CD1c-positive myeloid dendritic cell (primary cell): ENCODE measurements around the gene TMEM217.
"Not testable (repeated sequence)": the region's sequence is repeated elsewhere in the genome, so short reads cannot be mapped to it uniquely, and the experiment has no call there.

Experiments
- DNase-seq: peaks from one replicate; pipeline ENCODE4 v3.0.0-alpha.2; 2016; ENCODE audit errors: extremely low spot score

TMEM217 gene

DNA sequence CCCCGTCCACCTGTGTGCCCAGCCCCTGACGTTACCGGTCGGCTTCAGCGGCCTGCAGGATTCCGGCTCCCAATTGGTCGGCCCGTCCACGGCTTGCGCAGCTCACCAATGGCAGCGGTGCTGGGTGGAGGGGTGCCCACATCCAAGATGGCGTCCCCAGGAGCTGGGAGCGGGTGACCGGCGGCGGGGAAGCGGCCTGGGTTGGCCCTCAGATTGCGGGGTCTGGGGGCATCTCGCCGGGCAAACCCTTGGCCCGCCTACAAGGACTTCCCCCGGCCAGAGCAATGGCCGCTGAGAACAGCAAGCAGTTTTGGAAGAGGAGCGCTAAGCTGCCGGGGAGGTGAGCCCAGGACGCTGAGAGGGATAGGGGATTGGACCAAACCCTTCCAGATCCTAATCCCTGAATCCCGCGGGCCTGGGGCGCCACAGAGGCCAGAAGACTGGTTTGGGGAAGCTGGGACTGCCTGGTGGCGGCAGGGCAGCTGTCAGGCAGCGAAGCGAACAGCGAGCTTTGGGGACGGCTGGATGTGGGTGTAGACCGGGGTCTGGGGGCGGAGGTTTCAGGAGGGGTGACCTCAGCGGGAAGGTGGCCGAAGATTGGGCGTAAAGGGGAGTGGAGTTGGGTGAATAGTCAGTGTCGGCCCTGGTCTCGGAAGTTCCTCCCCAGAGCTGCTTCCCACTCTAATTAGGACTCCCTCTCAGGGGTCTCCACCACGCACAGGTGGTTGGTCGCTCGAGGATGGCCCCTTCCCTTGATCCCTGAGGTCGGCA lies at the start of gene TMEM217, which contains the start of gene TBC1D22B:
Gene TMEM217 (minus strand): TSS at position 511 of the 771 bp plus-strand sequence. CDS start 39,114 bp downstream, outside the sequence.
Gene TBC1D22B (plus strand): TSS at position 139 of the 771 bp plus-strand sequence. CDS start 146 bp downstream, at position 285.
- peak; percentile 96 for DNase-seq

DNA sequence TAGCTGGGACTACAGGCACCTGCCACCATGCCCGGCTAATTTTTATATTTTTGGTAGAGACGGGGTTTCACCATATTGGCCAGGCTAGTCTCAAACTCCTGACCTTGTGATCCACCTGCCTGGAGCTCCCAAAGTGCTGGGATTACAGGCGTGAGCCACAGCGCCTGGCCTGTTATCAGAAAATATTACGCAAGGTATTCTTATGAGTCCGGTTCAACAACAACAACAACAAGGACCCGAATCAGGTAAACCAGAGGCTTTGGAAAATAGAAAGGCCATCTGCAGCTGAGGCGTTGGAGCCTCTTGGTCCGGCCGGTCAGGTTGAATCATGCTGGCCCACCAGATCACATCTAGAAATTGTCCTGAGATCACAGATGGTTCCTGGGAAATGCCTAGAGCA lies 49.5 kb upstream of the TMEM217 start:
- DNase-seq: not testable (repeated sequence)

DNA sequence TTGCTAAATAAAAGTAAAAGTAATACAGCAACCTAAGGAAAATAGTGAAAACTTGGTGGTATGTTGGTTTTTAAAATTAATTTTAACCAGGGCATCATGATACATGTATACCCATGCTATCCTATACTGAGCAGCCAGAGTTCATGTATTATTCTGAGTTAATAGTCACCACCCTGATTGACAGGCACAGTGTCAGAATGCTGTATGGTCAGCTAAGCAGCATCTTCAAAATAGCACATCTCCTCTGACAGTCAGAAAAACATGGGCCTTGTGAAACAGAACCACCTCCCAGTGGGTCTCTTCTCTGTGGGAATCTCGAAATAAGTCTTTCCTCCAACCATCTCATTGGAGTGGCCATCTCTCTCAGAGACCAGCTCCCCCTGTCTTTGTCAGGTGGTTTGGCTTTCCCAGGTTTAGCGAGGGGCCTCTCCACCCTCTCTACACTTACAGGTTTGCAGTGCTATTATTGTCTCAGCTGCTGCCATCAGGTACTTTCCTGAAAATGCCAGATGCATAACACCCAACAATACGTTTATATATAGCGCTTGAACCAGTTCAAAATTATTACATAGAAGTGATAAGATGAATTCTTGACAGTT lies 48.8 kb upstream of the TMEM217 start:
- no peak for DNase-seq

DNA sequence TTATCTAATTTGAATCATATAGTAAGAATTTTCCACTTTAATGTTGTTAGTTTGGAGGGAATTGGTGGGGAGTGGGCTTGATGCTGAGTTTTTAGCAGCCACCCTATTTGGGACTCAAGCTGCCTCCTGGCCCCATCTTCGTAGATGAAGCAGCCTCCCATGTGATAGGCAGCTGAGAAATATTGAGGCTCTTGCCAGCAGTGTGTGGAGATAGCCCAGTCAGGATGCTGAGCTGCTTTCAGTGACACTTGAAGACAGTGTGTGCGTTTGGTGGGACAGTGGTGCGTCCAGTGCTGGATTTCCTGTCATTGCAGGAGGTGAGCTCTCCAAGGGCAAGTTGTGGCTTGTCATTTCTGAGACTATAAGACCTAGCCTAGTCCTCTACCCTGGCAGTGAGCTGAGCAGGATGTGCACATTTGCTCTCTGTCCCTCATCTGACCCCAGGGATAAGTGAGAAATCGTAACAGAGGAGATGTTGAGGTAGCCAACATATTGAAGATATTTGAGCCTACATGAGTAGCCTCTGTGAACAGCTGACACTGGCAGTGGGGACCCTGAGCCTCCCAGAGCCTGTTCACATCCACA lies 48.0 kb upstream of the TMEM217 start:
- DNase-seq: no peak

DNA sequence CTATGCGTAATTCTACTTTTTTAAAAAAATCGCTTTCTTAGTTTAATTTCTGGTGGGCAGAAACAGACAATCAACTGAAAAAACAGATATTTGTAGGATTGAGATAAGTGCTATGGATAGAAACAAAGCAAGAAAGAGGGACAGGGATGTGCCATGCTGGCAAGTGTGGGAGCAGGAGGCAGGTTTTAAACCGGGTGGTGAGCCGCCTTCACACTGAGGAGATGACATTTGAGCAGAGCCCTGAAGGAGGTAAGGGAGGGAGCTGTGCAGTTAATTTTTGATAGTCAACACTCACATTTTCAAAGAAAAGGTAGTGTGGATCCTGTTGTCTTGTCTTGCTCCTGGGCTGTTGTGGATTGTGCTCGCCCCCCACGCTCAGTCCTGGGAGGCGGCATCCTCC lies 46.8 kb upstream of the TMEM217 start:
- DNase-seq: no peak

DNA sequence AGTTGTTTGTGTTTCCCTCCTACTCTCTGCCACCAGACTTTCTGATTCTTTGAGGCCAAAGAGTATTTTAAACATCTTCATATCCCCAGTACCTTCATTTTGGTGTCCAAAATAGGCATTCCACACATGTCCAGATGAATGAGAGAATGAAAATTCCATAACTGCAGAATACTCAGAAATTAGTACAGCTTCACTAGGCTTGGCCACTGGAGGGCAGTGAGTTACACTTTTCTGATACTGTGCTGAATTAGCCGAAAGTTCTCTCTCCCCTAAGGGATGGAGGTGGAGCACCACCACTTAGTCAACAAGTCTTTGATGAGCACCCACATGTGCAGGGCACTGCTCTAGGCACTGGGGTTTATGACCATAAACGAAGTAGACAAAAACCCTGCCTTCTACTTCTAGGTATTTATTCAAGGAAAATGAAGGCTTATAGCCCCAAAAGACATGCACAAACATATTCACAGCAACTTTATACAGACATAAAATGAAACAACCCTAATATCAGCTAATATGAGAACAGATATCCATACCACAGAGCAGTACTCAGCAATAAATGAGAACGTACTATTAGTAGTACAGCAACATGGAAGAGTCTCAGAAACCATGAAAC lies 46.1 kb upstream of the TMEM217 start:
- DNase-seq: peak; percentile 2

DNA sequence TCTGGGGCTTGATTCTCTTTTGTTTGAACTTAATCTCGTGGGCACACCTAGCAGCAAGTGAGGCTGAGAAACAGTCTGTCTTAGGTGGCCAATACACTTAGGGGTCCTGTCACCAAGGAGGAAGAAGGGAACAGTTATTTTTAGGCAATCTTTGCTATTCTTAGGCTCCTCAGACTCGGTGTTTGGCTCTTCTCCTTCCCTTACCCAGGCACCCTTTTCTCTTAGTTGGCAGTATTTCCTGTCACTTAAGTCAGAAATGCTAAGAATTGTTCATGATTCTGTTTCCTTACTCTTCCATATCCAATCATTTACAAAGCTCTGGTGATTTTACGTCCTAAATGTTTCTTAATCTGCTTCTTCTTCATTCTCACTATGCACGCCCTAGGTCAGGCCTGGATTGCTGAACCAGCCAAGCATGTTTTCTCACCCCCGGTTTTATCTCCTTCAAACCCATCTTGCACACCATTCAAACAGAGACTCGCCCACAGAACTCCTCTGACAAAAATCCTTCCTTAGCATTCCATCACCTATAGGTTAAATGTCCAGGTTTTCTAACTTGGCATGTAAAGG lies 45.2 kb upstream of the TMEM217 start:
- no peak for DNase-seq

DNA sequence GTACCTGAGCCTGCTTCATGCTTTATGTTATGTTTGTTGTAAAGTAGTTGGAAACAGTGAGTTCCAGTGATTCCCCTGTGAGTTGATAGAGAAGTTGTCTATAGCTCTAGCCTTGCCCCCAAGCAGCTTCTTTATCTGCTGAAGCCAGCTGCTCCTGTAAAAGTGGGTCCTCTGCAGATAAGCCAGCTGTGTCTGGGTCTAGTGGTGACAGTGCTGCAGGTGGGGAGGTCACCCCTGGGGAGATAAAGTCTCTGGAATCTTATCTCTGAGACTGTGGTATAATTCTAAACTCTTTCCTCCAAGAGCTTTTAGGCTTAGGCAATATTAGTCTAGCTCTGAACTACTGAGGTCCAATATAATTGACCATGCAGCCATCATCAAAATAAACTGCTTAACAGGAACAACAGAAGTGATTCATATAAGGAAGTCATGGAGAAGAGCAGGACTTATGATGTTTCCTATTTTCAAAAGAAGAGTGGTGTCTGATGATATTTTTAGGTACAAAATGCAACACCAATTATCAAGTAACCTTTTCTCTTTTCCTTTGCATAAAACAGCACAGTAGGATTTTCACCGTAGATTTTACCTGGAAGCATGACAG lies 44.2 kb upstream of the TMEM217 start:
- DNase-seq: peak; percentile 26

DNA sequence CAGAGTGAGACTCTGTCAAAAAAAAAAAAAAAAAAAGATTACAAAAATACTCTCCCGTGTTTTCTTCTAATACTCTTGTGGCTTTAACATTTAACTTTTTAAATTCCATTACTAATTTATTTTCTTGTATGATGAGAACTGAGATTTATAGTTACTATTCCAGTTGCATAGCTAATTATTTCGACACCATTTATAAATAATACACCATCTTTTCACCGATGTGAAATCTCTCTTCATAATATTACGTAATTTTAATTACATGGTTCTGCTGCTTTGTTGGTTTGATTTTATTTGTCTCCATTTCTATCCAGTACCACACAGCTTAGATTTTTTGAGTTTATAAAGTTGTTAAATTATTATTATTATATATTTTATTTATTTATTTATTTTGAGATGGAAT lies 42.0 kb upstream of the TMEM217 start:
- DNase-seq: no peak

DNA sequence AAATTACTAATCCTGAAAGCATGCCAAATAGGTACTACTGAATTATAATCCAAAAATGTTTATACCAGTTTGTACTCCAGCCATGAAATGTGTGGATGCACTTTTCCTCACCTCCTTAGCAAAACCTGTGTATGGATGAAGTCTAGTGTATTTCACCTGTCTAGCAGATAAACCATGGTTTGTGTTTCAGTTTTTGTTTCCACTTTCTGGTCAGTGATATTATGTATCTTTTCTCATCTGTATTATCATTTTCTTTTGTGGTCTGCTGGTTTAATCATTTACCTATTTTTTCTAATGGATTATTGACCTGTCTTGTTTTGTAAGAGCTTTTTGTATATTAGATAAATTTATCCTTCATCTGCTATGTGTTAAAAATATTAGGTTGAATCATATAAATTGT lies 41.0 kb upstream of the TMEM217 start:
- no peak for DNase-seq

DNA sequence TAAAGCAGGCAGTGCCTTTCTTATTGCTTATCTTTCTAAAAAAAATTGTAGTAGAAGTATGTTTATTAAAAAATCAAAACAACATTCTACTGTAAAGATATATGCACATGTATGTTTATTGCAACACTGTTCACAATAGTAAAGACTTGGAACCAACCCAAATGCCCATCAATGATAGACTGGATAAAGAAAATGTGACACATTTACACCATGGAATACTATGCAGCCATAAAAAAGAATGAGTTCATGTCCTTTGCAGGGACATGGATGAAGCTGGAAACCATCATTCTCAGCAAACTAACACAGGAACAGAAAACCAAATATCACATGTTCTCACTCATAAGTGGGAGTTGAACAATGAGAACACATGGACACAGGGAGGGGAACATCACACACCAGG lies 39.7 kb upstream of the TMEM217 start:
- DNase-seq: not testable (repeated sequence)

DNA sequence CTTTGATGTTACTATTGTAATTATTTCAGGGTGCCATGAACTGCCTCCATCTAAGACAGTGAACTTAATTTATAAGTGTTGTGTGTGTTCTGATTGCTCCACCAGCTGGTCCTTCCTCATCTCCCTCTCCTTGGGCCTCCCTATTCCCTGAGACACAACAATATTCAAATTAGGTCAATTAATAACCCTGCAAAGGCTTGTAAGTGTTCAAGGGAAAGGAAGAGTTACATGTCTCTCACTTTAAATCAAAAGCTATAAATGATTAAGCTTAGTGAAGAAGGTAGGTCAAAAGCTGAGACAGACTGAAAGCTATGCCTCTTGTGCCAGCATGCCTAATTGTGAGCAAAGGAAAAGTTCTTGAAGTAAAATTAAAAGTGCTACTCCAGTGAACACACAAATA lies 35.5 kb upstream of the TMEM217 start:
- no peak for DNase-seq

DNA sequence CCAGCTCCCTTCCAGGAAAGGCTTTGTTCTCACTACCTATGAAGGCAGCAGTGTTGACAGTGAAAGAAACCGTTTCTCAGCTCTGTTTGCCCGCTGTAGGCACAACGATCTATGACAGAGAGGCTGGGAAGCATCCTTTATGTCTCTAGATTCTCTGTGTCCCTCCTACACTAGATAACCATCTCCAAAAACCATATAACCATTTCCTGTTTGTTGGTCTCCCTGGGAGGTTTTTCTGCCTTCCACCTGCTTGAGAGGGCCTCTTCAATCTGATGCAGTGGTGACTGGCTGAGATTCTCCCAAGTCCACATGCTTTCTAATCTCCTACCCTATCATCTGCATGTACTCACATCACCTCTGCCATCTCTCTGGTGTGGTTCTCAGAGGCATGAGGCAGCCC lies 32.0 kb upstream of the TMEM217 start:
- DNase-seq: no peak

DNA sequence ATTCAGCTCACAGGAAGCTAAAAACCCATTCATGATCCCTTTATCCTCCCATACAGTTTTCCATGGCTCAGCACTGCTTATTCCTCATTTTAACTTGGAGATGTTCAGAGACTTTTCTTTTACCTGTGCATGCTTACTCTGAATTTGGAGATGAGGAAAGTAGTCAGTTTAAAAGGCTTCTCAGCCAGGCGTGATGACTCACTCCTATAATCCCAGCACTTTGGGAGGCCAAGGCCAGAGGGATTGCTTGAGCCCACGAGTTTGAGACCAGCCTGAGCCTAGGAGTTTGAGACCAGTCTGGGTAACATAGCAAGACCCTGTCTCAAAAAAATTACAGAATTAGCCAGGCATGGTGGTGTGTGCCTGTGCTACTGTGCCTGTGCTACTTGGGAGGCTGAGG lies 30.3 kb upstream of the TMEM217 start:
- DNase-seq: no peak

DNA sequence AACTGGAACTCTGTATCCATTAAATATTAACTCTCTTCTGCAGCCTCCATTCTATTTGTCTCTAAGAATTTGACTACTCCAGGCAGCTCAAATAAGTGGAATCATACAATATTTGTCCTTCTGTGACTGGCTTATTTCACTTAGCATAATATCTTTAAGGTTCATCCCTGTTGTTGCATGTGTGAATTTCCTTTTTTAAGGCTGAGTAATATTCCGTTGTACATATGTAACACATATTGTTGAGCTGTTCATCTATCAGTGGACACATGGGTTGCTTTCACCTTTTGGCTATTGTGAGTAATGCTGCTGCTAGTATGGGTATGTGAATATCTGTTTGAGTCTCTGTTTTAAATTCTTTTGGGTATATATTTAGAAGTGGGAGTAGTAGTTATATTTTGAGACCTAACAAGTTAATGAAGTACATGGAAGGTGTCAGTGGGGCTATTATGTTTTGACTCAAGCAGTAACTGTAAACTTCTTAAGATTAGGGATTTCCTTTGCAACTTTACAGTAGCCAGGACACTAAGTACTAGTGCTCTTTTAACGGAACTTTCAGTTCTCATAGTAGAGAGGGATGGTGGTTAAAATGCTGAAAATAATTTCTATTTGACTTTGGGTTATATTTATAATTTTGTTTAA lies 29.7 kb upstream of the TMEM217 start:
- DNase-seq: no peak

DNA sequence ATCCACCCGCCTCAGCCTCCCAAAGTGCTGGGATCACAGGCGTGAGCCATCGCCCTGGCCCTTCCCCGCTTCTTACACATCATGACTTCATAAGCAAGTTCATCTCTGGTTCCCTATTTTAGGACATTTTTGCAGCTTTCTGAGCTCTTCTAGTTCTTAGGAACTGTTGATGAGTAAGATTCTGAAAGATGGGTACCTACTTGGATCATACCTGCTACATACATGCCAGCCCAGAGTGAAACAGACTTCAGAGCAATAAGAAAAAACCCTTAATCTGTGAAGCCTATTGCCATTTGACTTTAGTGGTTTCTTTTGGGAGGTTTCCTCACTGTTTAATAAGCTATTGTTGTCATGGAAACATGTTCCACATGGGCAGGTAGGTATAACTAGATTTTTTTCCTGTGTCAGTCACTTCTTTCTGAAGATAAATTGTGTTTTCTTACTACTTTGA lies 27.9 kb upstream of the TMEM217 start:
- peak; percentile 53 for DNase-seq

DNA sequence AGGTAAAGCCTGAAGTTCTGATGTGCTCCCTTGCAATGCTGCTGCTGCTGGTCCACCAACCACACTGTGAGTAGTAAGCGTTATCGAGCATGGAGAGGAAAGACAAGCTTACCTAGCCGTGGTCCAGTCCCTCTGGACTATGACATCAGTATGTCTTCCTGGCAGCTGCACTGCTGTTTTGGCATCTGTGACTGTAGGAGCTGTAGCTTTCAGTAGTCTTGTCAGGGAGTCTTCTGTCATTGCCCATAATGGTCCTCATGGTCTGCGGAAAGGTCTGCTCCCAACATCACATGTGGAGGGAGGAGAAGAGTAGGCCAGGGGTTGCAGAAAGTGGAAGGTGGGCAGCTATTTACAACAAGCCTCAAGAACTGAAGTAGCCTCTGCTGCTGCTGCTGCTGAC lies 26.8 kb upstream of the TMEM217 start:
- no peak for DNase-seq

DNA sequence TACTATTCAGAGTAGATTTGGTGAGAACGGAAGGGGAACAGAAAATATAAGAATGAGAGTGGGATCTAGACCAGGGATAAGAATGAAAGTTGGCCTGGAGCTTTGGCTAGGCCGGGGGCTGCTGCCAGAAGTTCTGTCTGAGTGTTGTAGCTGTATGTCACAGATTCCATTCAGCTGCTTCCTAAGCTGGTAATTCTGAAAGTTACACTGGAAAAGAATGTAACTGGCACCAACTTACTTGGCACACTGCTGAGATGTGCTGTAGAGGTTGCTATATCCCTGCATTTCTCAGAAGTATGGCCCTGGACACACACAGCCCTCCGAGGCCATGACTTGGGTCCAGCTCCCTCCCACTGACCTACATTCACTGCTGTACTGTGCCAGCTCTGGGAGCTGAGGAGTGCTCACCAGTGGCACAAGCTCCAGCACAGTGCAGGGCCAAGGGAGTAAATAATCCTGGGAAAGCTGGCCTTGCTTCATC lies 25.8 kb upstream of the TMEM217 start:
- DNase-seq: no peak

DNA sequence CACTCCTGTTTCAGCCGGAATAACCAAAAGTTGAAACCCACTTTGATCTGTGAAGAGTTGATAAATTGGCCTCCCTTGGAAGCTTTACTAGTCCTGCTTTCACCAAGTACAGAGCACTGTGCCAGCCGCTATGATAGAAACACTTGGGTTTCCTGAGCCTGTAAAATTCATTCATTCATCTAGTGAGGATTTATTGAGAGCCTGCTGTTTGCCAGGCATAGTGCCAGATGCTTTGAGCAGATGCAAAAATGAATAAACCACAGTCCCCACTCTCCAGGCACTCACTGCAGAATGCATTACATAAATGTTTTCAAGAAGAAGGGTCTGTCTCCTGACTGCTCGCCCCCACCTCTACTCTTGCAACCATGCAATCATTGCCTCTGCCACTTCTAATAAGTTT lies 25.3 kb upstream of the TMEM217 start:
- no peak for DNase-seq

DNA sequence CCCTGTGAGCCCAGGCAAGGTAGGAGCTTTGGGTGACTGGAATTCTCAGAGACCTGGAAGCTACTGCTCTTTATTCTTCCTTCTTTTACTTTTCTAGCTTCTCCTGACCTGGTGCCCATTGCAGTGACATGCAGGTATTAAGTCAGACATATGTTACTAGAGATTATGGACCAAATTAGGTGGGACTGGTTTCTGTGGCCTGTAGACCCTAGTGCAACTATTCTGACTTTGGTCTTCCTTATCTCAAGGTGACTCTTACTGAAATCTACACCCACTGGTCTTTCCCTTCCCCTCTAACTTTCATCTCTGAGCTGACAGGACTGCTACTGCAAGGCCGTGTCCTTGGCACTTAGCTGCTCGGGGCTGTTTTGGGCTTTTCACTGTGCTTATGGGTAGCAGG lies 24.4 kb upstream of the TMEM217 start:
- no peak for DNase-seq
